Urothelium cell line (cell line): ENCODE data around the gene TMEM222.
"Not testable (repeated sequence)": the region's sequence is repeated elsewhere in the genome, so short reads cannot be mapped to it uniquely, and the experiment has no call there.

Source experiments
- DNase-seq: peaks from one replicate; pipeline ENCODE4 v3.0.0; 2011; ENCODE audit warnings: low spot score, mixed read lengths
- FAIRE-seq: peaks from 2 replicates; lab custom pipeline; 2011; peaks lifted over from hg19 to GRCh38; lab: Jason Lieb, UNC

Gene TMEM222

DNA sequence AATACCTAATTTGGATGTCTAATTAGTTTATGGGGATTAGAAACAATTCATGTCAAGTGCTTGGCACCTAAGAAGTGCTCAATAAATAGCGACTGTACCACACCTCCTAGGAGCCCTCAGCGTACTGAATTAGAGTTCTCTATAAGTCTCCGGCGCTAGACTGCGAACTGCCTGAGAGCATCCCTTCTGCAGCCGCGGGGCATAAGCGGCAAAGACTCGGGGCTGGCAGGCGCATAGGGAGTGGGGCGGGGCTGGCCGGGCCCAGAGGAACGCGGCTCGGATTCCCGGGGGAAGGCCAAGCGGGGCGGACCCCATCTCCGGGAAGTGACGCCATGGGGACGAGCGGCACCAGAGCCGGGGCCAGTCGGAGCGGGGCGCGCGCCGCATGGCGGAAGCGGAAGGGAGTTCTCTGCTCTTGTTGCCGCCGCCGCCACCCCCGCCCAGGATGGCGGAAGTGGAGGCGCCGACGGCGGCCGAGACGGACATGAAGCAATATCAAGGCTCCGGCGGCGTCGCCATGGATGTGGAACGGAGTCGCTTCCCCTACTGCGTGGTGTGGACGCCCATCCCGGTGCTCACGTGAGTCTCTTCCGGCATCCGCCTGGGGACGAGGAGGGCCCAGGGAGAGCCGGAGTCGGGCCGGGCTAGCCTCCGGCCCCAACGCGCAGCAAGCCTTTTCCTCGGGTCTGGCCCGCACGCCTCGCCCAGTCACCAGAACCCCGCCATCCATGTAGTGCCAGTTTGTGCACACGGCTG lies at the start of gene TMEM222:
TSS of gene TMEM222 (plus strand) at position 351 of the 756 bp plus-strand sequence. CDS start at position 386, 35 bp downstream.
- FAIRE-seq = peak; percentile 69
- peak; percentile 98 for DNase-seq

- FAIRE-seq (no peak), DNase-seq (no peak)
Measured at GRCh38 chr1:27274204-27274603, 47.8 kb upstream of the TMEM222 start.

DNA sequence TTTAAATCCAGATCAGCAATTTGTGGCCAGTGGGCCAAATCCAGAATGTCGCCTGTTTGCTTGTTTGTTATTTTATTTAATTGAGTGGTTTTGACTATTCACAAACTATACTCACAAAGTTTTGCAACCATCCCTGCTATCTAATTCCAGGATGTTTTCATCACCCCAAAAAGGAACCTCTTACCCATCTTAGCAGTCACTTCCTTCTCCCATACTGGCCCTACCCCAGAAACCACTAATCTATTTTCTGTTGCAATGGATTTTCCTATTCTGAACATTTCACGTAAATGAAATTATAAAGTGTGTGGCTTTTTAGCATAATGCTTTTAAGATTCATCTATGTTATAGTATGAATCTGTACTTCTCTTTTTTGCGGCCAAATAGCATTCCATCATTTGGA lies 46.3 kb upstream of the TMEM222 start:
- DNase-seq (no peak), FAIRE-seq (no peak)

- DNase-seq = peak; percentile 79
- no peak for FAIRE-seq
Measured at GRCh38 chr1:27284425-27285273, 37.3 kb upstream of the TMEM222 start.

- FAIRE-seq (no peak), DNase-seq (no peak)
Measured at GRCh38 chr1:27285274-27285660, 36.7 kb upstream of the TMEM222 start.

DNA sequence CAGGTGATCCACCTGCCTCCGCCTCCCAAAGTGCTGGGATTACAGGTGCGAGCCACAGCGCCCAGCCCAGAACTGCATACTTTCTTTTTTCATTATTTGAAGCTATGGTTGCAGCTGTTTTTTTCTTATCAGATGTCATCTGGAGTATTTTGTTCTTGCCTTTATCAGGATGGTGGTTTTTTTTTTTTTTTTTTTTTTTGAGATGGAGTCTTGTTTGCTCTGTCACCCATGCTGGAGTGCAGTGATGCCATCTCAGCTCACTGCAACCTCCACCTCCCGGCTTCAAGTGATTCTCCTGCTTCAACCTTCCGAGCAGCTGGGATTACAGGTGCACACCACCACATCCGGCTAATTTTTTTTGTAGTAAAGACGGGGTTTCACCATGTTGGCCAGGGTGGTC lies 36.1 kb upstream of the TMEM222 start:
- not testable (repeated sequence) for DNase-seq, FAIRE-seq

DNA sequence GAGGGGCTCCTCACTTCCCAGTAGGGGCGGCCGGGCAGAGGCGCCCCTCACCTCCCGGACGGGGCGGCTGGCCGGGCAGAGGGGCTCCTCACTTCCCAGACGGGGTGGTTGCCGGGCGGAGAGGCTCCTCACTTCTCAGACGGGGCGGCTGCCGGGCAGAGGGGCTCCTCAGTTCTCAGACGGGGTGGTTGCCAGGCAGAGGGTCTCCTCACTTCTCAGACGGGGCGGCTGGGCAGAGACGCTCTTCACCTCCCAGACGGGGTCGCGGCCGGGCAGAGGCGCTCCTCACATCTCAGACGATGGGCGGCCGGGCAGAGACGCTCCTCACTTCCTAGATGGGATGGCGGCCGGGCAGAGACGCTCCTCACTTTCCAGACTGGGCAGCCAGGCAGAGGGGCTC lies 32.8 kb upstream of the TMEM222 start:
- not testable (repeated sequence) for DNase-seq, FAIRE-seq

DNA sequence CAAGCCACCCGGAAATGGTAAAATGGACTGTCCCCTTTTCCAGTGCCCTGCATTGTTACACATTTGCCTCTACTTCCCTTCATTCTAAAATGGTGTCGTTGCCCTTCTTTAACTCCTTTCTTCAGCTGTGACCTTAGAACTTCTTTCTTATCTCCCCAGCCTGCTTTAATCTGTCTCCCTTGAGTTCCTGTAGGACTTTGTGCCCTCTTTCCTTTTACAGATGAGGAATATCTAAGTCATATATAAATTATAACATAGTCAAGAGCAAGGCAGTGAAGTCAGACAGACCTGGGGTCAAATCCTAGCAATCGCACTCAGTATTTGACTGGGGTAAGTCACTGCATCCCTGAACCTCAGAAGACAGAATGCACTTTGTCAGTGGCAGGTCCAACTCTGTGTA lies 31.4 kb upstream of the TMEM222 start:
- DNase-seq (no peak), FAIRE-seq (no peak)

DNA sequence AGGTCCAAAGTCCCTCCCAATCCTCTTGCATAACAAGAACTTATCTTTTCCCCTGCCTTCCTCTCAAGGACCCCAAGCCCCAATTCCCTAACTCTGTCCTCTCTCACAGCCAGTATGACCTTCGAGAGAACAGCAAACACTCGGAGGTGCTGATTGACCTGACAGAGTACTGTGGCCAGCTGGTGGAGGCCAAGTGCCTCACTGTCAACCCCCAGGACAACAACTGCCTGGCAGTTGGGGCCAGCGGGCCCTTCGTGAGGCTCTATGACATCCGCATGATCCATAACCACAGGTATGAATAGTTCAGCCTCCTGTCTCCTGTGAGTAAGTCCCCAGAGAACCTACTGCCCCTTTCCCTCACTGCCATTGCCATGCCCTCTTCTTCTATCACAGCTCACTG lies 29.9 kb upstream of the TMEM222 start:
- DNase-seq = peak; percentile 31

GRCh38 chr1:27293915-27294314 lies 28.0 kb upstream of the TMEM222 start:
- DNase-seq (no peak), FAIRE-seq (no peak)

More for the DNA sequence above, 29.9 kb upstream of the TMEM222 start:
- FAIRE-seq = no peak

DNA sequence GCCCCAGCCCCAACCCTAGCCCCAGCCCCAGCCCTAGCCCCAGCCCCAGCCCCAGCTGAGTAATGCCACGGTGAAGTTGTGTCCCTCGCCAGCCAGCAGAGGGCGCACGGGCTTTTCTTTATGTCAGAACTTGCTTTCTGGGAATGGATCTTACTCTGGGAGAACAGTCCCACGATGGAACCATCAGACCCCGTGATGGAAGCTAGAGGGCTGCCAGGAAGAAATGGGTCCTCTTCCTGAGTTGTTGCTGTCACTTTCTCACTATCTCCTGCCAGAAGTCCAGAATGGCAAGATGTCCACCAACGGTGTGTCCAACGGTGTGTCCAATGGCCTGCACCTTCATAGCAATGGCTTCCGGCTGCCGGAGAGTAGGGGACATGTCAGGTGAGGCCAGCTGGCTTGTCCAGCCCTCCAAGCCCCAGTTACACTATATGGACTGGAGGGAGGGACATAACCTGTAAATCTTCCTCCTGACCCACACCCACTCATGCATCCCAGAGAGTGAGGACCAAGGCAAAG lies 25.1 kb upstream of the TMEM222 start:
- FAIRE-seq = no peak

DNA sequence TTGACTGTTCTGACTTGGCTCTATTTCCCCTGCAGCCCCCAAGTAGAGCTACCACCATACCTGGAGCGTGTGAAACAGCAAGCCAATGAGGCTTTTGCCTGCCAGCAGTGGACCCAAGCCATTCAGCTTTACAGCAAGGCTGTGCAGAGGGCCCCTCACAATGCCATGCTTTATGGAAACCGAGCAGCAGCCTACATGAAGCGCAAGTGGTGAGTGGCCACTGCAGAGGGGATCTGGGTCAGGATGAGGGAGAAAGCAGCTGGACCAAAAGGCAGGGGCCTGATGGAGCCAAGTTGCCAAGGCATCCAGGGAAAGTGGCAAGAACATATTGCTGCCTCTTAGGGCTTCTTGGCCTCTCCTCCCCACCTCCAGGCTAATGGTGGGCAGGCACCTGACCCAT lies 24.1 kb upstream of the TMEM222 start:
- FAIRE-seq = no peak
- DNase-seq = no peak

More for the DNA sequence above, 25.1 kb upstream of the TMEM222 start:
- DNase-seq = peak; percentile 68

DNA sequence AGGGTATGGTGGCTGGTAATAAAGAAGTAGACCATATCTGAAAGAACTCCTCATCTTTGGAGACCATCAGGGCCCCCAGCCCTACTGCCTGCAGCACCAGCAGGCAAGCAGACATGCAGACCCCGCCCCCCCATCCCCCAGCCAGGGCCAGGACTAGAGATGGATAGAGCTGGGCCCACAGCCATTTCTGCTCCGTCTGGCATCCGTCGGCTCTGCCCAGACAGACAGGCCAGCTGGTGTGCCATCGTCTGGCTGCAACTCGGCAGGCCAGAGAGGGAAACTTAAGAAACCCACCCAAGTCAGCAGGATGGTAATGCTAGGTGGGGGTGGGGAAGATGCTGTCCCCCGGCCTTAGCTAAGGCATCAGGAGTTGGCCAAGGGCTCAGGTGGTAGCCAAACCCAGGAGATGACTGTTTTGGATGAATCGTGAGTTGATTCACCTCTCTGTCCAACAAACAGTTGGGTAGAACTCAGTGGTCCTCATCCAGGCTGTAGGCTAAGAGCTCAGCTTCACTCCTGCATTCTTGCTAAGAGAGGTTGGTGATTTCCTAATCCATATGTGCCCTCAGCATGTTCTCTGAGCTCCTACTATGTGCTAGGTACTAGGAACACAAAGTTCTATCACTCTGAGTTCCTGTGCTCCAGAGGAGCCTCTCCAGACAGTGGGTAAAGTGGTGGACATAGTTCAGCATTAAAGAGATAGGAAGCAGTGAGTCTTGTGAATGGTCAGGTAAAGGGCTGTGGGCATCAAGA lies 23.2 kb upstream of the TMEM222 start:
- FAIRE-seq (no peak), DNase-seq (no peak)

- FAIRE-seq = peak; percentile 40
- peak; percentile 83 for DNase-seq
Measured at GRCh38 chr1:27299385-27300271, 22.3 kb upstream of the TMEM222 start.

- FAIRE-seq = peak; percentile 76
- peak; percentile 89 for DNase-seq
Measured at GRCh38 chr1:27300341-27301051, 21.5 kb upstream of the TMEM222 start.

GRCh38 chr1:27301052-27301422 lies 20.9 kb upstream of the TMEM222 start:
- no peak for FAIRE-seq
- no peak for DNase-seq

- no peak for DNase-seq
- no peak for FAIRE-seq
Measured at GRCh38 chr1:27301582-27302199, 20.3 kb upstream of the TMEM222 start.

DNA sequence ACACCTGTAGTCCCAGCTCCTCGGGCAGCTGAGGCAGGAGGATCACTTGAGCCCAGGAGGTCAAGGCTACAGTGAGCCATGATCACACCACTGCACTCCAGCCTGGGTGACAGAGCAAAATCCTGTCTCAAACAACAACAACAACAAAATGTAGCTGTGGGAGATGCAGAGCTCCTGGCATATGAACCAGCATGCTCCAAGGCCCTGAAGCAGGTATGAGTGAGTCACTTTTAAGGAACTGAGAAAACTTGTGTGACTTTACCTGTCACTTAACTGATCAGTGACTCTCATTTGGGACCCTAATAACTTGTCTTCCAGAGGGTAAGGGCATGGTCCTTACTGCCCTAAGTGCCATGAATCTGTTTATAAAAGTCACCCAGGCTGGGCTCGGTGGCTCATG lies 19.4 kb upstream of the TMEM222 start:
- no peak for FAIRE-seq

DNA sequence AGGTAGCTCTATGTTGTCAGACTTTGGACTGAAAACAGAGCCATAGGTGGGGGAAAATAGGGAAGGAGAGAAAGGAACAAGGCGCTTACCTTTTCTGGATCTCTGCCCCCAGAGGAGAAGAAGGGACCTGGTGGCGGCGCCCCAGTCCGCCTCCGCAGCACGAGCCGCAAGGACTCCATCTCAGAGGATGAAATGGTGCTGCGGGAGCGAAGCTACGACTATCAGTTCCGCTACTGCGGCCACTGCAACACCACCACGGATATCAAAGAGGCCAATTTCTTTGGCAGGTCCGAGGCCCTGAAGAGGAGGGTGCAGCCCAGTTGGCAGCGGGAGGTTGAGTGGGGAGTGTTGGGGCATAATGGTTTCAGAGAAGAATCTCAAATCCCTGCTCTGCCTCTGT lies 18.5 kb upstream of the TMEM222 start:
- no peak for FAIRE-seq
- no peak for DNase-seq

More for the DNA sequence above, 19.4 kb upstream of the TMEM222 start:
- no peak for DNase-seq
